ENCODE data around the gene SPATA24. TPM values are rescaled to one million over a fixed set of nuclear protein-coding genes. Genes with fewer than 3 reads are reported as not detected.
A peak's percentile ranks its signal among the peaks of the same experiment; 100 is the strongest.

Gene SPATA24
- total and polyA plus RNA-seq, 2 of the 13 experiments (the other 11 are each of a cell fraction or from before 2014, with no cell fraction given), result 6.0 to 11.1 TPM

DNA sequence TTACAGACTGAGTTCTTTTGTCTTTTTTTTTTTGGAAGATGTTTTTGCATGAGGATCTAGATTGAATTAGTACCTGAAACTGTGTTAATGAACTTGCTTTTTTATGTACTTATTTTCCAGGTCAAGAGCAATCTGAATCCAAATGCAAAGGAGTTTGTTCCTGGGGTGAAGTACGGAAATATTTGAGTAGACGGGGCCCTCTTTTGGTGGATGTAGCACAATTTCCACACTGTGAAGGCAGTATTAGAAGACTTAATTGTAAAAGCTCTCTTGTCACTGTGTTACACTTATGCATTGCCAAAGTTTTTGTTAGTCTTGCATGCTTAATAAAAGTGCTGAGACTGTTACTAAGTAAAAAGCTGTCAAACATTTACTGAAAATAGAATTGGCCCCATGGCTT lies 35.3 kb downstream of the SPATA24 start:
- no peak for FAIRE-seq
- no peak for DNase-seq (ENCODE audit: low spot score)
- Histone ChIP-seq H3K27ac (ENCODE audit: extremely low read length, insufficient read depth, low read length) (no peak overlapping the region), H3K36me3 (replicated peaks in 1 of 2; ENCODE audit: control insufficient read depth in 1 of 2, insufficient read depth in 2 of 2, low read length in 2 of 2) (peaks cover 15 to 50% of the 10 kb centered on the region in 2 experiments), H3K27me3 (ENCODE audit: control insufficient read depth in 1 of 2, insufficient read depth in 2 of 2, low read length in 2 of 2) (no peaks in the 10 kb centered on the region), H2AFZ (ENCODE audit: low read length) (no peak overlapping the region), H4K20me1 (ENCODE audit: insufficient read depth, low read length) (no peaks in the 10 kb centered on the region), H3K4me1 (ENCODE audit: insufficient read depth, low read length) (no peaks in the 10 kb centered on the region), H3K4me2 (ENCODE audit: low read depth, low read length) (no peak overlapping the region), H3K4me3 (replicated peaks in 1 of 3; ENCODE audit: insufficient read depth in 1 of 3, low read depth in 2 of 3, low read length in 3 of 3) (no peak overlapping the region), H3K79me2 (ENCODE audit: insufficient read depth, low read length) (no peaks in the 10 kb centered on the region), H3K9me3 (ENCODE audit: low read length) (no peaks in the 10 kb centered on the region), H3K9ac (ENCODE audit: insufficient read depth, low read depth, low read length) (no peak overlapping the region)
- WGBS (ENCODE audit: low lambda C conversion rate), result 97% methylated on average over 2 of the region's 2 CpGs
- intact Hi-C loops (cut with micrococcal nuclease; ENCODE audit: unreplicated experiment), result no loop called here
- no TSS peak for BruUV-seq (replicated peaks)
- TF ChIP-seq EHMT2 (IDR thresholded peaks at IDR 0.05; ENCODE audit: borderline replicate concordance, low read depth, low read length), result no peak
- peak; percentile 26 for TF ChIP-seq STAG1 (CRISPR knock-in tag; IDR thresholded peaks at IDR 0.05)
- in situ Hi-C loops (cut with HindIII; ENCODE audit: extremely low pct_ligation_motif_present, low pct_unique_long_range_greater_than_20kb), result no loop called here
- ChIA-PET POLR2A (no interaction called here), CTCF (ENCODE audit: low intra/inter-chr PET ratio, low total read pairs) (no interaction called here)
- ATAC-seq, result no peak

DNA sequence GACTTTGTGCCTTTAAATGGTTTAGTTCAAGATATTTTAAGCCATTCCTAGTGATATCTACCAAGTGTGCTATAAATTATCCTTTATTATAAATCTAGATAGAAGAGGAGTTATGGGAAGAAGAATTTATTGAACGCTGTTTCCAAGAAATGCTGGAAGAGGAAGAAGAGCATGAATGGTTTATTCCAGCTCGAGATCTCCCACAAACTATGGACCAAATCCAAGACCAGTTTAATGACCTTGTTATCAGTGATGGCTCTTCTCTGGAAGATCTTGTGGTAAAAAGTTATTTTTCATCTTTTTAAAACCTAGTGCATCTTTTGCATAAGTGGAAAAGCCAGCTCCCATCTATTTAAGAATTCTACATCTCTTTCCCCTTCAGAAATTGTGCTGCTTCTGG lies 39.4 kb downstream of the SPATA24 start:
- Histone ChIP-seq H3K4me3 (replicated peaks in 1 of 3; ENCODE audit: insufficient read depth in 1 of 3, low read depth in 2 of 3, low read length in 3 of 3) (no peak overlapping the region), H4K20me1 (ENCODE audit: insufficient read depth, low read length) (peaks cover 29% of the 10 kb centered on the region; the same call in 1 of the 2 replicates), H3K9me3 (ENCODE audit: low read length) (no peaks in the 10 kb centered on the region), H3K4me1 (ENCODE audit: insufficient read depth, low read length) (no peaks in the 10 kb centered on the region), H2AFZ (ENCODE audit: low read length) (no peak overlapping the region), H3K4me2 (ENCODE audit: low read depth, low read length) (no peak overlapping the region), H3K27ac (ENCODE audit: extremely low read length, insufficient read depth, low read length) (no peak overlapping the region), H3K27me3 (ENCODE audit: control insufficient read depth in 1 of 2, insufficient read depth in 2 of 2, low read length in 2 of 2) (no peaks in the 10 kb centered on the region), H3K79me2 (ENCODE audit: insufficient read depth, low read length) (peaks cover 25% of the 10 kb centered on the region), H3K9ac (ENCODE audit: insufficient read depth, low read depth, low read length) (no peak overlapping the region), H3K36me3 (replicated peaks in 1 of 2; ENCODE audit: control insufficient read depth in 1 of 2, insufficient read depth in 2 of 2, low read length in 2 of 2) (peaks cover 14 to 50% of the 10 kb centered on the region in 2 experiments)
- TF ChIP-seq, protein P1, sequence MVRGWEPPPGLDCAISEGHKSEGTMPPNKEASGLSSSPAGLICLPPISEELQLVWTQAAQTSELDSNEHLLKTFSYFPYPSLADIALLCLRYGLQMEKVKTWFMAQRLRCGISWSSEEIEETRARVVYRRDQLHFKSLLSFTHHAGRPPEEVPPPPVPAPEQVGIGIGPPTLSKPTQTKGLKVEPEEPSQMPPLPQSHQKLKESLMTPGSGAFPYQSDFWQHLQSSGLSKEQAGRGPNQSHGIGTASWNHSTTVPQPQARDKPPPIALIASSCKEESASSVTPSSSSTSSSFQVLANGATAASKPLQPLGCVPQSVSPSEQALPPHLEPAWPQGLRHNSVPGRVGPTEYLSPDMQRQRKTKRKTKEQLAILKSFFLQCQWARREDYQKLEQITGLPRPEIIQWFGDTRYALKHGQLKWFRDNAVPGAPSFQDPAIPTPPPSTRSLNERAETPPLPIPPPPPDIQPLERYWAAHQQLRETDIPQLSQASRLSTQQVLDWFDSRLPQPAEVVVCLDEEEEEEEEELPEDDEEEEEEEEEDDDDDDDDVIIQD (CRISPR knock-in tag; IDR thresholded peaks at IDR 0.05; ENCODE audit: low read depth), result no peak
- TF ChIP-seq ZFP36L1 (CRISPR knock-in tag; IDR thresholded peaks at IDR 0.05), result no peak
- TF ChIP-seq, protein P2, sequence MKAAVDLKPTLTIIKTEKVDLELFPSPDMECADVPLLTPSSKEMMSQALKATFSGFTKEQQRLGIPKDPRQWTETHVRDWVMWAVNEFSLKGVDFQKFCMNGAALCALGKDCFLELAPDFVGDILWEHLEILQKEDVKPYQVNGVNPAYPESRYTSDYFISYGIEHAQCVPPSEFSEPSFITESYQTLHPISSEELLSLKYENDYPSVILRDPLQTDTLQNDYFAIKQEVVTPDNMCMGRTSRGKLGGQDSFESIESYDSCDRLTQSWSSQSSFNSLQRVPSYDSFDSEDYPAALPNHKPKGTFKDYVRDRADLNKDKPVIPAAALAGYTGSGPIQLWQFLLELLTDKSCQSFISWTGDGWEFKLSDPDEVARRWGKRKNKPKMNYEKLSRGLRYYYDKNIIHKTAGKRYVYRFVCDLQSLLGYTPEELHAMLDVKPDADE (CRISPR knock-in tag; IDR thresholded peaks at IDR 0.05), result no peak
- no peak for TF ChIP-seq ATF7 (IDR thresholded peaks at IDR 0.05)
- no peak for TF ChIP-seq ATF7 (CRISPR knock-in tag; IDR thresholded peaks at IDR 0.05)
- no peak for TF ChIP-seq JUNB (CRISPR knock-in tag; IDR thresholded peaks at IDR 0.05; ENCODE audit: borderline replicate concordance)
- TF ChIP-seq, protein P3, sequence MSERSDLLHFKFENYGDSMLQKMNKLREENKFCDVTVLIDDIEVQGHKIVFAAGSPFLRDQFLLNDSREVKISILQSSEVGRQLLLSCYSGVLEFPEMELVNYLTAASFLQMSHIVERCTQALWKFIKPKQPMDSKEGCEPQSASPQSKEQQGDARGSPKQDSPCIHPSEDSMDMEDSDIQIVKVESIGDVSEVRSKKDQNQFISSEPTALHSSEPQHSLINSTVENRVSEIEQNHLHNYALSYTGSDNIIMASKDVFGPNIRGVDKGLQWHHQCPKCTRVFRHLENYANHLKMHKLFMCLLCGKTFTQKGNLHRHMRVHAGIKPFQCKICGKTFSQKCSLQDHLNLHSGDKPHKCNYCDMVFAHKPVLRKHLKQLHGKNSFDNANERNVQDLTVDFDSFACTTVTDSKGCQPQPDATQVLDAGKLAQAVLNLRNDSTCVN (CRISPR knock-in tag; IDR thresholded peaks at IDR 0.05; ENCODE audit: borderline replicate concordance), result no peak
- intact Hi-C loops (cut with micrococcal nuclease; ENCODE audit: unreplicated experiment) (no loop called here), in situ Hi-C loops (cut with HindIII; ENCODE audit: extremely low pct_ligation_motif_present, low pct_unique_long_range_greater_than_20kb) (no loop called here)
- WGBS (ENCODE audit: low lambda C conversion rate), result 97% methylated on average over 2 of the region's 2 CpGs
- no peak for ATAC-seq
- no peak for DNase-seq (ENCODE audit: low spot score)
- POLR2A ChIA-PET, result no interaction called here
- FAIRE-seq, result no peak
- CTCF ChIA-PET (ENCODE audit: low intra/inter-chr PET ratio, low total read pairs), result no interaction called here
- BruUV-seq (replicated peaks), result no TSS peak

Data from HepG2 (cell line).